Measurements from ENCODE around the gene VPS18. TPM values are rescaled to one million over a fixed set of nuclear protein-coding genes. Genes with fewer than 3 reads are reported as not detected.
A peak's percentile ranks its signal among the peaks of the same experiment; 100 is the strongest.

Gene VPS18
- total RNA-seq, 1 experiment from 2014 or later: 12.6 TPM

GRCh38 chr15:40906991-40907802 is 12.9 kb downstream of the VPS18 start:
- Histone ChIP-seq H2AFZ (ENCODE audit: low read length) (peak overlapping the region; percentile 65; the same call in 1 of the 2 replicates), H3K9me2 (replicated peaks; ENCODE audit: insufficient read depth, low read length) (no peaks in the 10 kb centered on the region), H3K79me2 (ENCODE audit: low read length) (no peaks in the 10 kb centered on the region), H3K9ac (ENCODE audit: low read length) (peak overlapping the region; percentile 92), H3K4me3 (ENCODE audit: low read length) (peak overlapping the region; percentile 92), H3K4me1 (ENCODE audit: low read length) (peaks cover 24% of the 10 kb centered on the region), H3K4me2 (ENCODE audit: low read depth, low read length, poor library complexity, severe bottlenecking) (peak overlapping the region; percentile 100), H4K20me1 (ENCODE audit: insufficient read depth, low read depth, low read length) (0 out of 2 replicates have a peak, but pooled peaks cover 3% of the 10 kb centered on the region), H3K27ac (ENCODE audit: low read length) (peak overlapping the region; percentile 57; the same call in 1 of the 2 replicates), H3K9me3 (ENCODE audit: low read length) (no peaks in the 10 kb centered on the region), H3K27me3 (ENCODE audit: low read length) (no peaks in the 10 kb centered on the region), H3K36me3 (ENCODE audit: insufficient read depth, low read length) (no peaks in the 10 kb centered on the region)
- peak; percentile 85 for DNase-seq

GRCh38 chr15:40908095-40908494 is 13.8 kb downstream of the VPS18 start:
- H2AFZ ChIP-seq (ENCODE audit: low read length): no peak overlapping the region
- H3K27me3 ChIP-seq (ENCODE audit: low read length): no peaks in the 10 kb centered on the region
- DNase-seq: no peak
- H3K9me3 ChIP-seq (ENCODE audit: low read length): no peaks in the 10 kb centered on the region
- H3K4me1 ChIP-seq (ENCODE audit: low read length): peaks cover 24% of the 10 kb centered on the region
- H4K20me1 ChIP-seq (ENCODE audit: insufficient read depth, low read depth, low read length): 0 out of 2 replicates have a peak, but pooled peaks cover 3% of the 10 kb centered on the region
- H3K9ac ChIP-seq (ENCODE audit: low read length): peak overlapping the region; percentile 92; the same call in 1 of the 2 replicates
- no peak overlapping the region for H3K27ac ChIP-seq (ENCODE audit: low read length)
- no peaks in the 10 kb centered on the region for H3K79me2 ChIP-seq (ENCODE audit: low read length)
- no peak overlapping the region for H3K4me2 ChIP-seq (ENCODE audit: low read depth, low read length, poor library complexity, severe bottlenecking)
- H3K4me3 ChIP-seq (ENCODE audit: low read length): no peak overlapping the region
- H3K9me2 ChIP-seq (replicated peaks; ENCODE audit: insufficient read depth, low read length): no peaks in the 10 kb centered on the region
- no peaks in the 10 kb centered on the region for H3K36me3 ChIP-seq (ENCODE audit: insufficient read depth, low read length)

DNA sequence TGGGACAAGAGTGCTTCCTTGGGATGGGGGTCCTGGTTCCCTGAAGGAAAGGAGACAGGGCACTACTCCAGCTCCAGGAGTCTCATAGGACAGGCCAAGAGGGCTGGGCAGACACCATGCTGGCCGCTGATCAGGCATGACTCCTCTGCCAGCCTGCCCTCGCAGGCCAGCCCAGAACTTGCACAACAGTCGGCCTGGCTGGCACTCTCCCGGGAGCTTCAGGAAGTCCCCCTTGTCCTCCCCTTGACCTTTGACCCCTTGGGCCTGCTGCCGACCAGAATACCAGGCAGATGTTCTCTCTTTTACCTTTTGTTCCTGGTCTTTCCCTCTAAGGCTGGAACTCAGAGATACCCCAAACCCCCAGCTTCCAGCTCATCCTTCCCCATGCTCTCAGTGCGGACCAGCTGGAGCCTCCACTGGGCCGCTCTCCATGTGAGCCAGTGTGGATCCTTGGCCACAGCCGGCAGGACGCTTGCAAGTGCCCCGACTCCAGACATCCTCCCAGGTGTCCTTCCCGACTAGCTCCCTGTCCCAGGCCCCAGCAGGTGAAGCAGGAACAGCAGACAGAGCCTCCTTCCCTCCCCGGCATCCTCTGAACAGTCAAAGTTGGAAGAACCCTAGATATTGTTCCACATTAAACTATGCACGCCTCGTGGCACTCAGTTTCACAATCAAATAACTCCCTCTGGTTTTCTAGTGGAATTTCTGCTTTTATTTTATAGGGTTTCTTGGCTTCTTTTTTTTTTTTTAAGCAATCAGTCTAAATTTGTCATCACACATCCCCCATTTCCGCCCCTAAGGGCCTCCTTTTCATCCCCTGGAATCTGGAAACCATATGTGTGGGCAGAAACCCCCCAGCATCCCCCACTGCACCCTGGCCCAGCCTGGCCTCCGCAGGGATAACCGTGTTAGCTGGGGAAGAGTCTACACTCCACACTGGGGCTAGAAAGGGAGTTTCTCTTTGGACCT is 15.7 kb downstream of the VPS18 start:
- DNase-seq: no peak
- Histone ChIP-seq H3K4me2 (ENCODE audit: low read depth, low read length, poor library complexity, severe bottlenecking) (no peak overlapping the region), H3K4me1 (ENCODE audit: low read length) (peaks cover 19% of the 10 kb centered on the region)

DNA sequence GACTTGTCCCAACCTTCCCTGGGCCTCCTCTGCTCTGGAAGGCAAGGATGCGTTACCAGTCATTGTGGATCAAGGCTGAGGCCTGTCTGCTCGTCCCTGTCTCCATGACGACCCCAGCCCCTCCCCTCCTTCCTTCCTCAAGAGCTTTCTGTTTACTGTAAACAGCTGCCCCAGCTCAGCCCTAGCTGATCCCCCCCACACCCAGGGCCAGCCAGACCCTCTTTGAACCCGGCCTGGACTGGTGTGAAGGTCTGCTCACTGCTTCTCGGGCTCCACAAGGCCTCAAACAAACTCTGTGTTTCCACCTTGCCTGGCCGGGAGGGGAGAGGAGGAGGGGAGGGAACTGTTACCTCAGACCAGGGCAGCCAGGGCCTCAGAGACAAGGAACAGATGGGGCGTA is 16.9 kb downstream of the VPS18 start:
- no peaks in the 10 kb centered on the region for H3K9me2 ChIP-seq (replicated peaks; ENCODE audit: insufficient read depth, low read length)
- no peak for DNase-seq
- H3K27me3 ChIP-seq (ENCODE audit: low read length): no peaks in the 10 kb centered on the region
- no peak overlapping the region for H2AFZ ChIP-seq (ENCODE audit: low read length)
- no peaks in the 10 kb centered on the region for H3K79me2 ChIP-seq (ENCODE audit: low read length)
- H3K36me3 ChIP-seq (ENCODE audit: insufficient read depth, low read length): no peaks in the 10 kb centered on the region
- no peak overlapping the region for H3K27ac ChIP-seq (ENCODE audit: low read length)
- no peak overlapping the region for H3K4me2 ChIP-seq (ENCODE audit: low read depth, low read length, poor library complexity, severe bottlenecking)
- H4K20me1 ChIP-seq (ENCODE audit: insufficient read depth, low read depth, low read length): no peaks in the 10 kb centered on the region
- no peaks in the 10 kb centered on the region for H3K9me3 ChIP-seq (ENCODE audit: low read length)
- peaks cover 16% of the 10 kb centered on the region for H3K4me1 ChIP-seq (ENCODE audit: low read length)
- H3K9ac ChIP-seq (ENCODE audit: low read length): no peak overlapping the region
- H3K4me3 ChIP-seq (ENCODE audit: low read length): no peak overlapping the region

More for the DNA sequence above, 15.7 kb downstream of the VPS18 start:
- no peak overlapping the region for H2AFZ ChIP-seq (ENCODE audit: low read length)
- no peaks in the 10 kb centered on the region for H3K9me2 ChIP-seq (replicated peaks; ENCODE audit: insufficient read depth, low read length)
- H3K27me3 ChIP-seq (ENCODE audit: low read length): no peaks in the 10 kb centered on the region
- H3K79me2 ChIP-seq (ENCODE audit: low read length): no peaks in the 10 kb centered on the region
- H4K20me1 ChIP-seq (ENCODE audit: insufficient read depth, low read depth, low read length): no peaks in the 10 kb centered on the region
- H3K9ac ChIP-seq (ENCODE audit: low read length): no peak overlapping the region
- no peaks in the 10 kb centered on the region for H3K36me3 ChIP-seq (ENCODE audit: insufficient read depth, low read length)
- no peak overlapping the region for H3K27ac ChIP-seq (ENCODE audit: low read length)
- H3K4me3 ChIP-seq (ENCODE audit: low read length): no peak overlapping the region
- H3K9me3 ChIP-seq (ENCODE audit: low read length): no peaks in the 10 kb centered on the region

- no peaks in the 10 kb centered on the region for H3K79me2 ChIP-seq (ENCODE audit: low read length)
- no peak overlapping the region for H3K4me3 ChIP-seq (ENCODE audit: low read length)
- H3K27ac ChIP-seq (ENCODE audit: low read length): no peak overlapping the region
- H3K4me2 ChIP-seq (ENCODE audit: low read depth, low read length, poor library complexity, severe bottlenecking): no peak overlapping the region
- H3K9ac ChIP-seq (ENCODE audit: low read length): no peak overlapping the region
- no peaks in the 10 kb centered on the region for H3K36me3 ChIP-seq (ENCODE audit: insufficient read depth, low read length)
- DNase-seq: no peak
- H4K20me1 ChIP-seq (ENCODE audit: insufficient read depth, low read depth, low read length): no peaks in the 10 kb centered on the region
- peaks cover 12% of the 10 kb centered on the region for H3K4me1 ChIP-seq (ENCODE audit: low read length)
- H2AFZ ChIP-seq (ENCODE audit: low read length): no peak overlapping the region
- H3K9me3 ChIP-seq (ENCODE audit: low read length): no peaks in the 10 kb centered on the region
- no peaks in the 10 kb centered on the region for H3K9me2 ChIP-seq (replicated peaks; ENCODE audit: insufficient read depth, low read length)
- H3K27me3 ChIP-seq (ENCODE audit: low read length): no peaks in the 10 kb centered on the region
These were observed 17.4 kb downstream of the VPS18 start for GRCh38 chr15:40911693-40912092.

GRCh38 chr15:40912478-40912877 is 18.2 kb downstream of the VPS18 start:
- Histone ChIP-seq H3K4me2 (ENCODE audit: low read depth, low read length, poor library complexity, severe bottlenecking) (no peak overlapping the region), H3K79me2 (ENCODE audit: low read length) (no peaks in the 10 kb centered on the region), H3K4me3 (ENCODE audit: low read length) (no peak overlapping the region), H3K36me3 (ENCODE audit: insufficient read depth, low read length) (no peaks in the 10 kb centered on the region), H3K4me1 (ENCODE audit: low read length) (peaks cover 4% of the 10 kb centered on the region), H3K9ac (ENCODE audit: low read length) (no peak overlapping the region), H3K27me3 (ENCODE audit: low read length) (no peaks in the 10 kb centered on the region), H3K9me2 (replicated peaks; ENCODE audit: insufficient read depth, low read length) (no peaks in the 10 kb centered on the region), H4K20me1 (ENCODE audit: insufficient read depth, low read depth, low read length) (no peaks in the 10 kb centered on the region), H3K27ac (ENCODE audit: low read length) (no peak overlapping the region), H3K9me3 (ENCODE audit: low read length) (no peaks in the 10 kb centered on the region), H2AFZ (ENCODE audit: low read length) (no peak overlapping the region)
- DNase-seq: no peak

DNA sequence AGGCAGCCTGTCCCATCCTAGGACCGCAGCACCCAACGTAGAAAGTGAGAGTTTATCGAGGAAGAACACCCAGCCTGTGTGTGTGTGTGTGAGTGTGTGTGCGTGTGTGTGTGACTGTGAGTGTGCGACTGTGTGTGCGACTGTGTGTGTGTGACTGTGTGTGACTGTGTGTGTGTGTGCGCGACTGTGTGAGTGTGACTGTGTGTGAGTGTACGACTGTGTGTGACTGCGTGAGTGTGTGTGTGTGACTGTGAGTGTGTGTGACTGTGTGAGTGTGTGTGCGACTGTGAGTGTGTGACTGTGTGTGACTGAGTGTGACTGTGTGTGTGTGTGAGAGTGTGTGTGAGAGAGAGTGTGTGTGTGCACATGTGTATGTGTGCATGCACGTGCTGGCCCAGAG is 19.8 kb downstream of the VPS18 start:
- no peak for DNase-seq
- Histone ChIP-seq H3K9me3 (ENCODE audit: low read length) (no peaks in the 10 kb centered on the region), H3K9ac (ENCODE audit: low read length) (no peak overlapping the region), H2AFZ (ENCODE audit: low read length) (no peak overlapping the region), H3K4me3 (ENCODE audit: low read length) (no peak overlapping the region), H3K4me1 (ENCODE audit: low read length) (no peaks in the 10 kb centered on the region), H3K4me2 (ENCODE audit: low read depth, low read length, poor library complexity, severe bottlenecking) (no peak overlapping the region), H3K27ac (ENCODE audit: low read length) (no peak overlapping the region), H3K36me3 (ENCODE audit: insufficient read depth, low read length) (no peaks in the 10 kb centered on the region), H3K79me2 (ENCODE audit: low read length) (no peaks in the 10 kb centered on the region), H3K9me2 (replicated peaks; ENCODE audit: insufficient read depth, low read length) (no peaks in the 10 kb centered on the region), H3K27me3 (ENCODE audit: low read length) (no peaks in the 10 kb centered on the region), H4K20me1 (ENCODE audit: insufficient read depth, low read depth, low read length) (no peaks in the 10 kb centered on the region)

DNA sequence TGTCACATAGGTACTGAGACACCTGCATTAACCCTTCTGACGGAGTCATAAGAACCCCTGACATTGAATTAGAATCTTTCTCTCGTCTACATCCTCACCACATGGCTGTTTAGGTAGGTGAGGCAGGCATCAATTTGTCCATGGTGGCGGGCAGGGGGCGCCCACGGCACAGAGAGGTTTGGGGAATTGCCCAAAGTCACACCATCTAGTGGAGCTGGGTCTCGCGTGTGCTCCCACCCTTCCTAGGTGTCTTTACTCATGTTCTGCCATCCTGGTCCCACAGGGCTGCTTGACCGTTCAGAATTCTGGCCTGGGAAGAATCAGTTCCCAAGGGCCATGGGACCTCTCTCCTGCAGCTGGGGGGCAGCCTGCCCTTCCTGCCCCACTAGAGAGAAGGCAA is 20.2 kb downstream of the VPS18 start:
- peak; percentile 81 for DNase-seq

More for the DNA sequence above, 20.2 kb downstream of the VPS18 start:
- no peak overlapping the region for H3K4me3 ChIP-seq (ENCODE audit: low read length)
- no peaks in the 10 kb centered on the region for H4K20me1 ChIP-seq (ENCODE audit: insufficient read depth, low read depth, low read length)
- no peak overlapping the region for H2AFZ ChIP-seq (ENCODE audit: low read length)
- H3K79me2 ChIP-seq (ENCODE audit: low read length): no peaks in the 10 kb centered on the region
- no peaks in the 10 kb centered on the region for H3K36me3 ChIP-seq (ENCODE audit: insufficient read depth, low read length)
- no peak overlapping the region for H3K27ac ChIP-seq (ENCODE audit: low read length)
- no peaks in the 10 kb centered on the region for H3K4me1 ChIP-seq (ENCODE audit: low read length)
- H3K4me2 ChIP-seq (ENCODE audit: low read depth, low read length, poor library complexity, severe bottlenecking): no peak overlapping the region
- H3K9ac ChIP-seq (ENCODE audit: low read length): no peak overlapping the region
- H3K9me2 ChIP-seq (replicated peaks; ENCODE audit: insufficient read depth, low read length): no peaks in the 10 kb centered on the region
- H3K27me3 ChIP-seq (ENCODE audit: low read length): no peaks in the 10 kb centered on the region
- no peaks in the 10 kb centered on the region for H3K9me3 ChIP-seq (ENCODE audit: low read length)
